HL-60/S4 treated with retinoic acid at 250 ng/mL for 4 days and 3 days (cell line): ENCODE results near the gene DOCK11.

ENCODE experiments used
- in situ Hi-C: fragments of 300-500 bp; cut with MboI; formaldehyde crosslinking; loops from 2 replicates; pipeline ENCODE4 v1.7.0; 2022; ENCODE audit warnings: low sequenced_read_pairs

Gene DOCK11

DNA sequence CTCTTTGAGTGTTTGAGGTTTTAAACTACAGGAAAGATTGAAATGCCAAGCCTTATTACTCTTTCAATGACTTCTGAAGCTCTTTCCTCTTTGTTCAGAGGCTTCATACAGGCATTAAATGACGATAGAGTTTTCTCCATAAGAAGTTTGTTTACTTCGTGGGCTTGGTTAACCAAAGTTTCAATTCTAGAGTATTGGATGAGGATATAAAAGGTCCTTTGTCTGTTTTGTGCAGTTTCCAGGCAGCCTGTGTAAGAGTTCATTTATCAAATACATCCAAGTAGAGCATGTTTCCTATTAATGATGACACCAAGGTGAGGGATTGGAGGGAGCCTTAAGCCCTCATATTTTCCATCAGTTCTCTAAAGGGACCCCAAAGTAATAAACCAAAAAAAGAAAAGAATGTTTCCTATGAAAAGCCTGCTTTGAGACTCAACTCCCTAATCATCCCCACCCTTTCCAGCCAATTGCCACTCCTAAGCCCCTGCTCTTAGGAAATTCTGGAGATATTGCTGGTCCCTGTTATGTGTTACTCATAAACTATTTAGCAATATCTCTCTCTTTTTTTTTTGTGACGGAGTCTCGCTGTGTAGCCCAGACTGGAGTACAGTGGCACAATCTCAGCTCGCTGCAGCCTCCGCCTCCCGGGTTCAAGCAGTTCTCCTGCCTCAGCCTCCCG is 125.6 kb downstream of the DOCK11 start:
- in situ Hi-C loops, result loop anchor here (25.0 kb wide), 1 partner anchor 191 kb away; the partner anchor contains the start of gene ZCCHC12

DNA sequence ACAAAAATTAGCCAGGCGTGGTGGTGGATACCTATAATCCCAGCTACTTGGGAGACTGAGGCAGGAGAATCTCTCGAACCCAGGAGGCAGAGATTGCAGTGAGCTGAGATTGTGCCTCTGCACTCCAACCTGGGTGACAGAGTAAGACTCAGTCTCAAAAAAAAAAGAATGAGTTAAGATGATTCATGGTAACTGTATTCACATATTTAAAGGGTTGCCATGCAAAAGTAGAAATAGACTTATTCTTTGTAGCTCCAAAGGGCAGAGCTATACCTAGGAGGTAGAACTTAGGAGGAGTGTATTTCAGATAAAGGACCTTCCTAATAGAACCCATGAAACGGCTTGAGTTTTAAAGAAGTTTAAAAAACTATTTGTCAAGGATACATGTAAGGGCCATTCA is 127.4 kb downstream of the DOCK11 start:
- in situ Hi-C loops, result loop anchor here (25.0 kb wide), 1 partner anchor 189 kb away; the partner anchor contains the start of gene ZCCHC12

DNA sequence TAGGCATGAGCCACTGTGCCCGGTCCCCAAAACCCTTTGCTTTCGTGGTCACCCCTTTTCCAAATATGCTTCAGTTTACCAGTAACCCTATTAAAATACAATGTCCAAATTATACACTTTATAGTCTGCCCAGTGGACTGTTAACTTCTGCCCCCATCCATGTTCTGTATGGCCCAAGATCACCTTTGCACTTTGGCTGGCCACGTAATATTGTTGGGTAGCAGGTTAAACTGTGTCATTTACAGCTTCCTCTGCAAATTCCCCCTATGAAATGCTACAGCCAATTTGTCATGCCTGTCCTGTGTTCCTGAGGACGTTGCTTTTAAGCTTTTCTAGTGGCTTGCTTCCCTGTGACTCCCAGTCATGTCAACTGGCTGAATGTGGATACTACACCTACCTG is 130.7 kb downstream of the DOCK11 start:
- in situ Hi-C loops, result no loop called here

DNA sequence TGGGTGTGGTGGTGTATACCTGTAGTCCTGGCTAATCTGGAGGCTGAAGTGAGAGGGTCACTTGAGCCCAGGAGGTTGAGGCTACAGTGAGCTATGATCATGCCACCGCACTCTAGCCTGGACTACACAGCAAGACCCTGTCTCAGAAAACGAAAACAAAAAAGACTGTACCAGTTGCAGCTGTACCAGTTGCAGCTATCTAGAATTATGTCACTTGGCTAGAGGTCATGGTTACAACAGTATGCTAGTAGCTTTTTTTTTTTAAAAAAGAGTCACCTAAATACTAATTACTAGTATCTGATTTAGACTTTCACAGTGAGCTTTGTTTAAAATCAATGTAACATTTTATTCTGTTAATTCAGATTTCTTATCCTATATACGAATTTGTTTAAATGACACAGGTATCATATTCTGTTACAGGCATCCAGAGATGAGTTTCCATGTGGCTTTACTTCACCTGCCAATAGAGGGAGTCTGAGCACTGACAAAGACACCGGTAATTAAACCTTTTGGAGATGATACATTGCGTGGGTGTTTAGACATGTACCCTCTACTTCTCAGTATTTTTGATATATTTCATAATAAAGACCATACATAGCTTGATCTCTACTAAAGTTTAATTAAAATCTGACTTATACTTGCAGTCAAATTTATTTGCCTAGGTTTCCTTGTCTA is 131.6 kb downstream of the DOCK11 start:
- in situ Hi-C loops, result no loop called here

DNA sequence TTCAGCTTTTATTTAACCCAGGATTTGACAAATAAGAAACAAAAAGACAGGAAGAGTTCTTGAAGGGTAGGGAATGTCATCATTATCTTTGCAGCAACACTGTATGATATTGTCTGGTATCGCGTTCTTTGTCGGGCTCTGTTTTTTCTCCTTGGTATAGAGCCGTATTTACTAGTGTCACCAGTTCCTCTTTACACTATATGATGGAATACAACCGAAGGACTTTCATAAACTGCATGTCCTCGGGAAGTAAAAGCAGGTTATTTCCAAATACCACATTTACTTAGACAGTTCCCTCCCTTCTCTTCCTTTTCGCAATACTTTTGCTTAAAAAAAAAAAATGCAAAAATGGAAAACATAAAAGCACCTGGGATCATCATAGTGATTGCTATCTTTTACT is 135.2 kb downstream of the DOCK11 start:
- in situ Hi-C loops, result no loop called here

DNA sequence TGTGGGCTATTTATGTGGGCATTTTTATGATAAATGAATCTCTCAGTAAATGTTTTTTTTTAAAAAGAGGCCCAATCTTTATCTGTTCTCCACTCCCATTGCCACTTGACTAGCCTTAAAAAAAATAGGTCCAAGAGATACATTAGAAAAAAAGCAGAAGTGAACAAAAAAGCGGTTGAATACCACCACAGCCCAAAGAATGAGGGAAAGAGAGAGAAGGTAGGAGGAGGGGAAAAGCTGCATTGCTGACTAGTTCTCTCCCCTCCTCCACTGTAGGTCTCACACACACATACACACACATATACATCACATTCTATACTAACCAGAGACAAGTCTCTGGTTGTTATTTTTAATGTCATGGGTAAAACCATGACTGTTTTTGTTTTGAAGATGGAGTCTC is 136.0 kb downstream of the DOCK11 start:
- in situ Hi-C loops, result no loop called here

DNA sequence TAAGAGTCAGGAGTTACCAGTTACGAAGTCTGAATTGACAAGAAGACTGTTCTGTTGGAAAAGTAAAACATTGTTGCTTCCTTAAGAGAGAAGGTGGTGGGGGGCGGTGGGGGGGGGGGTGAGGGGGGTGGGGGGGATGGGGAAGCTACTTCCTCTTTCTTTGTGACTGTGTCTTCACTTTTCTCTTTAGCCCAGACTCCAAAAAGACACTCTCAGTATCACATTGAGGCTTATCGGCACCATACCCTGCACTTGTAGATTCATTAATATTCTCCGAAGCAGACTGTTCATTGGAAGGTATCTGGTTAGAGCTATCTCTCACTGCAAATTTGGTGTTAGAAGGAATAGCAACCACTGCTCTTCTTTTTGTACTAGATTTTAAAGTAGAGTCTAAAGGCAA is 137.2 kb downstream of the DOCK11 start:
- in situ Hi-C loops, result no loop called here

DNA sequence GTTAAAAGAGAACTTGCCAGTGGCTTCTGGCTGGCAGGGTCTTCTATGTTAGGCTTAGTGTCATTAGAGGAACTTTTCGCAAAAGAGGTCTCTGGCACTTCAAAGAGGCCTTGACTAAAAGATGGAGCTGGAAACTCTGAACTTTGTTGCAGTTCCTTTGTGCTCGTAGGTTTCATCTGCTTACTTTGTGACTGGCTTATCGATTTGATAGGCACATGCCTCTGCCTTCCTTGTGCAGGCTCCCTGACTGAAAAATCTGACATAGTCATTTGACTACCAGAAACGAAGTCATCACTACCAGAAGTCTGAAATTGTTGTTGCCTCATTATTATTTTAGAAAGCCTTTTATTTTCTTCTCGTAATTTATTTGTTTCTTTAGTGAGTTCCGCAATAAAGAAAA is 137.9 kb downstream of the DOCK11 start:
- in situ Hi-C loops, result no loop called here

DNA sequence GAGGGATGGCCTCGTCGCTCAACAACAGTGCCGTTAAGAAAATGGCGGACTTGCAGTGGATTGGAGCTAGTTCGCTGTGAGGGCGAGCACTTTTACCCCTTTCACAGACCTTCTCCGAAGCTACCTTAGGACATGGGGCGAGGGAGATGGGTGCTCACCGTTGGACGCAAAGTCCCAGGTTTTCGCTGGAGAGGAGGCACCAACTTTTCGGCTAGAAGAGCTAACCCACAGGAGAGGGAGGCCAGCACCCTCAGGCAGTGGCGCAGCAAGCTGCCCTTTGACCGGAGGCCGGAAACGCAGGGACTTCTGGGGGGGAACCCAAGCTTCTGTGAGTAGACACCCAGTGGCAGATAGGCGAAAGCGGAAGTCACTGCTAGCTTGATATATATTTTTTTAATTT is 138.7 kb downstream of the DOCK11 start:
- in situ Hi-C loops, result no loop called here

DNA sequence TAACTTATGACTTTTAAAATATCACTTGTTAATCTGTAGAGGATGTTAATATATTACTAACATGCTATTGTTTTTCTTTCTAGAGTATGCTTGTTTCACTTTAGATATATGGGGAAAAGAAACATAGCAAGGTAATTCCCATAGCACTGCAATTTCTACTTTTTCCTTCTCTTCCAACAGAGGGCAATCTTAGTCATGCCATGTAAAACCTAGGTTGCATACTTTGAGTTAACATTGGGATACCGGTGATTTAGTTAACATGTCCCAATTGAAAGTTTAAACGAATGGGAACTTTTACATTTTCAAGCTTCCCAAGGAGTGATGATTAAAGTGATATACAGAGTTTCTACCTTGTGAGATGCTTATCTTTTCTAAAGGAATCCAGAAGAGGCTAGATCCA is 142.4 kb downstream of the DOCK11 start:
- in situ Hi-C loops, result no loop called here

DNA sequence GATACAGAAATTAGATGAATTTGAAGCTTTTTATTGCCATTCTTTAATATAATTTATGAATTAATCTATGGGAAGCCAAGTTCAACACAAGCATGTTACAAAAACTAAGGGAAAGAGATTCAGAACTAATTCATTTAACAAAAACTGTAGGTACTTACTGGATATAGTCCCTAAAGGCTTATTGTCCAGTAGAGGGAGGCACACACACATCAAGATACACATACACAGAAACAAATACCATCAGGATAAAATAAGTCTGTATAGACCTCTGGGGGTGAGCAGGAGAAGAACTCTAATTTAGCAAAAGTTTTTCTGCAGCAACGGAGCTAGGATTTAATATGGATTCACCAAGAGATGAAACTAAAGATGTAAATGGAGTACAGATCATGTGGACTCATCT is 148.8 kb downstream of the DOCK11 start:
- in situ Hi-C loops, result no loop called here

DNA sequence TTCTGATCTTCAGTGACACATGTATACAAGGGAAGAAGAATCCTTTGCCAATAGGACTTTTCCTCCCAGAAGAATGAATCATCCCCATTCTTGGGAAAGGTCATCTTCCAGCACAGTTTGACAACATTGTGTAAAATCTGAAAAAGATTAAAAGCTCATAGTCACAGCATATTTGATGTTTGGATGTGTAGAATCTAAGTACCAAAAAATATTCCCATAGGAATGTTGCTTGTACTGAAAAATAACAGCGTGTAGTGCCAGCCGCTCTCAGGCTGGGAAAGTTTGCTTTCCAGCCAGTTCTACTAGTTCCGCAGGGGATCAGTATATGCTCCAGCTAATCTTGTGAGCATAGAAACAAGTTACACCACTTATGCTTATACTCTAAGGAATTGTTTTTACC is 157.1 kb downstream of the DOCK11 start:
- in situ Hi-C loops, result no loop called here

DNA sequence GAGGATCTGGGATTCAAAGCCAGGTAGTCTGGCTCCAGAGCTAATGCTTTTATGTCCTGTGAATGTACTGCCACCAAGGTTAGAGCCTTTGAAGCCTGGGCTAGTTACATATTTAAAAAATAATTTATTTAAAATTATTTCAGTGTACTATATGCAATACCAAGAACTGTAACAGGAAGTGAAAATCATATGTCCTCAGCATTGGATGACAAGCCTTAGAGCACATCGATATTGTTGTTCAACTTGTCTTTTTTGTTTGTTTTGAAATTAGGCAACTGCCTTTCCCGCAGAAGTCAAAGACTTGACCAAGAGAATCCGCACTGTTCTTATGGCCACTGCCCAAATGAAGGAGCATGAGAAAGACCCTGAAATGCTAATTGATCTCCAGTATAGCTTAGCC is 158.7 kb downstream of the DOCK11 start:
- in situ Hi-C loops, result no loop called here

DNA sequence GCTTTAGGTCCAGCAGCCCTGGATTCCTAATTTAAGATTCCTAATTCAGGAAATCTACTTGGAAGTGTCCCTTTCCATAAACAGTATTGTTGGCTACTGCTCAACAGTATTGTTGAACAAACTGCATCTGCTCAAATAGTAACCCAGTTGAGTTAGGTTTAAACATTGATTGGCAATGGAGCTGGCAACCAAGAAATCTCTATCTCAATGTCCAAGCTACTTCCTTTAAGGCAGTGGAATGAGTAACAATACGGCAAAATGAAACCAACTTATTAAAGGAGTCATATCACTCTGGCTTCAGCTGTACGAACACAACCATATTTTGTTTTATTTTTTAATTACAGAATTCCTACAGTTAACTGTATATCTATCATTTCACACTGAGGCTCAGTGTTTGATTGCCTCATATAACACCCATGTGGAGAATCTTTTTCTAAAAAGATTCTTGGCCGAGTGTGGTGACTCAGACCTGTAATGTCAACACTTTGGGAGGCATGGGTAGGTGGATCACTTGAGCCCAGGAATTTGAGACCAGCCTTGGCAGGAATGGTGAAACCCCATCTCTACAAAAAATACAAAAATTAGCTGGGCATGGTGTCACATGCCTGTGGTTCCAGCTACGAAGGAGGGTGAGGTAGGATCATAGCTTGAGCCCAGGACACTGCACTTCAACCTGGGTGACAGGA is 160.1 kb downstream of the DOCK11 start:
- in situ Hi-C loops, result no loop called here

DNA sequence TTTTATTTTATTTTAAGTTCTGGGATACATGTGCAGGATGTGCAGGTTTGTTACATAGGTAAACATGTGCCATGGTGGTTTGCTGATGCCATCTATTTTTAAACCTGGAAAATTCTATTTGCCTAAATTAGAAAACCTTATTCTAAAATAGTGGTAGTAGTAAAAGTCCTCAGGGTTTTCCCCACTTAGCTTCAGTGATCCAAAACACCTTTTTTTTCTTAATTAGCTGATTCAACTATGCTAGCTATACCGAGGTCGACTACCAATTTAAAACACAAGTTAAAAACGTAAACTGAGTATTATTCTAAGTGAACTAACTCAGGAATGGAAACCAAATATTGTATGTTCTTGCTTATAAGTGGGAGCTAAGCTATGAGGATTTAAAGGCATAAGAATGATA is 161.8 kb downstream of the DOCK11 start:
- in situ Hi-C loops, result no loop called here

DNA sequence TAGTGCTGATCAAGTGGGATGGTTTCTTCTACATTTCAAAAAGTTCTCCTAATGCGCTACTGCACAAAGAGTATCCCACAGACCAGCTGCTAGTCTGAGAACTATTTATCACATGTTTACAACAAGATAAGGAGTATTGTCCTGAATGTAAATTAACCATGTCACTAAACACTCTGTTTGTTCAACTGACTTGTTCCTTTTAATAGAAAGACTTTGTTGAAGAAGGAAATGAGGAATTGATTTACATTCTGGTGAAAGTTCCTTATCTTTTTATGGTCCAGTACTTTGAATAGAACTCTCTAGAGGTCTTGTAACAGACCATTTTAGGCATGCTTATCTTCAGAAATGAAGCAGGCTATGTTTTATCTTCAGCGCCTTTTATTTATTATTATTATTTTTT is 164.5 kb downstream of the DOCK11 start:
- in situ Hi-C loops, result no loop called here

DNA sequence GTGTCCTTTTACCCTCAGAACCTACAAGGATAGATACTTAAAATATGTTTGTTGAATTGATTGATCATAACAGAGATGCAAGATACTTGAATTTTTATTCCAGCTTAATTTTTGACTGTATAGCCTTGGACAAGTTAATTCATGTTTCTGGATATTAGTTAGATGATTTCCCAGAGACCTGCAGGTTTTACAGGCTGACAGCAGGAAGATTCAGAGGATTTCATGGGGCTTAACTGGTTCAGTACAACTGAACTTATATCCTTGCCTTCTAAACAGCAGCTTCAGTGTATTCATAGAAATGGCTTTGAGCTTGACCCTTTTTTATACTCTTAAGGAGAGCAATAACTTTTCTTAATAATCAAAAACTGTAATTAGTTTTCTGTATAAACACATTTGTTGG is 169.6 kb downstream of the DOCK11 start:
- in situ Hi-C loops, result no loop called here

DNA sequence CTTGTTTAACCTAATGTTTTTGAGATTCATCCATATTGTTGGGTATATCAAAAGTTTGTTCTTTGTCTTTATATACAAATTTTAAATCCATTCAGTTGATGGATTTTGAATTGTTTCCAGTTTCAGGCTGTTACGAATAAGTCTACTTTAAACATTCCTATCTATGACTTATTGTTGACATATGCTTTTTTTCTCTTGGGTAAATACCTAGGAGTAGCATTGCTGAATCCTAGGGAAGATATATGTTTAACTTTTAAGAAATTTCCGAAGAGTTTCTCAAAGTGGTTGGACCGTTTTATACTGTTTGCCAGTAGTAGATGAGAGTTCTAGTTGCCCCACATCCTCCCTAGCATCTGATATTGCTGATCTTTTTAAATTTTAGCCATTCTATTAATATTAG is 170.9 kb downstream of the DOCK11 start:
- in situ Hi-C loops, result no loop called here

DNA sequence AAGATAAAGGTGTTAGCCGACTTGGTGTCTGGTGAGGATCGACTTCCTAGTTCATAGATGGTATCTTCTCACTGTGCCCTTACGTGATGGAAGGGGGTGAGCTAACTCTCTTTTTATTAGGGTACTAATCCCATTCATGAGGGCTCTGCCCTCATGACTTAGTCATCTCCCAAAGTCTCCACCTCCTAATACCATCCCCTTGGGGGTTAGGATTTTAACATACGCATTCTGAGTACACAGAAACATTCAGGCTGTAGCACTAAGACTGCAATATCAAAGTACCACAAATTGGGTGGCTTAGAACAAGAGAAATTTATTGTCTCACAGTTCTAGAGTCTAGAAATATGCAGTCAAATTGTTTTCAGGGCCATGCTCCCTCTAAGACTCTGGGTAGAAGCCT is 173.8 kb downstream of the DOCK11 start:
- in situ Hi-C loops, result no loop called here

DNA sequence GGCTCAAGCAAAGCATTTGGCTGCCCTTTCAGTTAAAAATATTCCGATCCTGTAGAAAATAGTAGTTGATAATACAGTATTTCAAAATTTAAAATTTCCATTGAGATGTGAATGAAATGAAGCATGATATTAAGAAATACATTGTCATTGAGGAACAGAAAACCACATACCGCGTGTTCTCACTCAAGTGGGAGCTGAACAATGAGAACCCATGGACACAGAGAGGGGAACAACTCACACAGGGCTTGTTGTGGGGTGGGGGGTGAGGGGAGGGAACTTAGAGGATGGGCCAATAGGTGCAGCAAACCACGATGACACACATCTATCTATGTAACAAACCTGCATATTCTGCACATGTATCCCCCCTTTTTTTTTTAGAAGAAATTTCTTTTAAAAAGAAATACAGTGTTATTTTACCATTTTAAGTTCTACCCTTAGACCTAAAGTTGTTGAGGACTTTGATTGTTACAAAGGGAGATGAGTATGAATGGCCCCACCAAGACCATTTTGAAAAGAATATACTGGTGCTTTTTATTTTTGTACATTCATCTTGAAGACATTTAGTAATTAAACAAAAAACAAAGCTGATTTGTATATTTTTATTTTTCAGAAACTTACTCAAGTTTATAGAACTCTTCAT is 179.8 kb downstream of the DOCK11 start:
- in situ Hi-C loops, result no loop called here

DNA sequence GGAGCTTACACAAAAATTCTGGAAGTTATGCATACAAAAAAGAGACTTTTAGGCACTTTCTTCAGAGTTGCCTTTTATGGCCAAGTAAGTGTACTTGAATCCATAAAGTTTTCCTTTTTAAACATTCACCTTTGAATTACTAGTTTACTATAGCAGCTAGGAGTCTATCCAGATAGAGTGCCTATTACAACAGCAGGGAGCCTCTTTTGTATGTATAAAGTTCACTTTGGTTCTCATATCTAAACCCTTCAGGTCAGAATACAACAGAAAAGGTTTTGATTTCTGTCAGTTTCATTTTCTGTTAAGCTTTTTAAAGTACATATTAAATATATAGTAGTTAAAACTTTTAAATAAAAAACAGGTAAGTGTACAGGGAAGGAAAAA is 180.3 kb downstream of the DOCK11 start:
- in situ Hi-C loops, result no loop called here

DNA sequence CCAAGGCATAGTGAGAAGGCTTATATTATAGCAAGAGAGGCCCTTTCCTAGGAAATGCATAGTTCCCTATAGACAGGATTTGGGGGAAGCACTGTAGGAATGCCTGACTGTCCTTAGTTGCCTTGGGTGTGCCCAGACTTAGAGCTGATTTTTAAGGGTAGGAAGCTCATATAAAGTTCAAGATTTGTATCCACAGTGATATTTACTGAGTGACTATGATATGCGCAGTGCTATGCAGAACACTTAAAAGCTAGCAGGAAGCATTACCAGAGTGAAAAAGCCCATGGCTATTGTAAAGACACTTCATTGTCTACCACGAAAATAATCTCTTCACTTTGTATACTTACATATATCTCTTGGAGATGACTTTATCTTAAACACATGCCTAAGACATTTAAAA is 181.7 kb downstream of the DOCK11 start:
- in situ Hi-C loops, result no loop called here
